T-cell (primary cell): ENCODE measurements around the gene GNG10. TPM values are rescaled to one million over a fixed set of nuclear protein-coding genes. Genes with fewer than 3 reads are reported as not detected.

Experiments
- ATAC-seq, 4 experiments: fragments of 200-7000 bp in 3 of 4; fragments of 150-1000 bp in 1 of 4; cut with Tn5 transposase; replicated peaks in 1 of 4; 1 replicate in 3 of 4; 2 replicates in 1 of 4; pipeline ENCODE4 v1.10.0; 2021; ENCODE audit warnings: moderate library complexity in 3 of 4, mild to moderate bottlenecking in 2 of 4, moderate number of reproducible peaks in 1 of 4
- CTCF ChIA-PET, 2 donors: fragments of 300-600 bp; sonication (Branson Sonifier 250); formaldehyde crosslinking; loops; one replicate each; lab custom pipeline; 2022; ENCODE audit warnings: antibody characterized with exemption in 2 of 2; lab: Charles Lee
- POLR2A ChIA-PET, 2 donors: fragments of 300-600 bp; sonication (Branson Sonifier 250); formaldehyde crosslinking; loops; one replicate each; lab custom pipeline; 2022; ENCODE audit warnings: antibody characterized with exemption in 2 of 2; lab: Charles Lee
- DNase-seq, 35 experiments: peaks; one replicate each; pipeline versions ENCODE4 v3.0.0 to v3.0.0-alpha.2; 2013 to 2023
- H3K27ac ChIP-seq: one replicate; pipeline ENCODE4 v1.5.1; 2013; ENCODE audit warnings: low read length
- H3K27me3 ChIP-seq, 2 experiments: replicated peaks in 1 of 2; 1 replicate in 1 of 2; 2 replicates in 1 of 2; pipeline versions ENCODE4 v1.6.1 to v1.7.0; 2013; ENCODE audit warnings: low read length in 1 of 2, mixed read lengths in 1 of 2; ENCODE audit not compliant: control insufficient read depth in 2 of 2, insufficient read depth in 2 of 2; ENCODE audit errors: extremely low read depth in 1 of 2
- H3K36me3 ChIP-seq, 2 donors: 1 replicate in 1 of 2; 2 replicates in 1 of 2; pipeline versions ENCODE4 v1.6.1 to v1.7.0; 2013; ENCODE audit warnings: low read length in 1 of 2; ENCODE audit not compliant: control insufficient read depth in 2 of 2, insufficient read depth in 1 of 2; ENCODE audit errors: extremely low read depth in 1 of 2
- H3K4me1 ChIP-seq, 2 experiments: 1 replicate in 1 of 2; 2 replicates in 1 of 2; pipeline versions ENCODE4 v1.6.1 to v1.7.0; 2013; ENCODE audit warnings: low read length in 2 of 2, mixed read lengths in 1 of 2; ENCODE audit not compliant: insufficient read depth in 2 of 2, control insufficient read depth in 1 of 2; ENCODE audit errors: extremely low read depth in 1 of 2
- H3K4me3 ChIP-seq, 2 donors: 1 replicate in 1 of 2; 2 replicates in 1 of 2; pipeline versions ENCODE4 v1.5.1 to v1.7.0; 2013; ENCODE audit warnings: mild to moderate bottlenecking in 2 of 2, low read length in 1 of 2, moderate library complexity in 1 of 2; ENCODE audit not compliant: control insufficient read depth in 1 of 2; ENCODE audit errors: extremely low read depth in 1 of 2
- H3K9me3 ChIP-seq: 2 replicates; pipeline ENCODE4 v1.7.0; 2013
- H3K27ac Mint-ChIP-seq, 2 donors: one replicate each; pipeline ENCODE4 v1.8.0; 2020 to 2021; ENCODE audit warnings: mild to moderate bottlenecking in 2 of 2, mixed read lengths in 2 of 2
- H3K27me3 Mint-ChIP-seq, 2 donors: one replicate each; pipeline ENCODE4 v1.8.0; 2021 to 2022; ENCODE audit warnings: mixed read lengths in 2 of 2
- H3K36me3 Mint-ChIP-seq: one replicate; pipeline ENCODE4 v1.8.0; 2021; ENCODE audit warnings: mixed read lengths
- H3K4me1 Mint-ChIP-seq, 3 donors: one replicate each; pipeline ENCODE4 v1.8.0; 2020 to 2022; ENCODE audit warnings: mixed read lengths in 3 of 3, mild to moderate bottlenecking in 1 of 3
- H3K4me3 Mint-ChIP-seq, 3 donors: one replicate each; pipeline ENCODE4 v1.8.0; 2020 to 2022; ENCODE audit warnings: mild to moderate bottlenecking in 3 of 3, mixed read lengths in 3 of 3, moderate library complexity in 3 of 3
- H3K9me3 Mint-ChIP-seq, 3 donors: one replicate each; pipeline ENCODE4 v1.8.0; 2020 to 2022; ENCODE audit warnings: mixed read lengths in 3 of 3
- WGBS: methylation state at CpG from one replicate; pipeline ENCODE4 v1.1.5; 2013; ENCODE audit warnings: missing lambda C conversion rate; ENCODE audit not compliant: insufficient coverage; 5-methylcytosine and 5-hydroxymethylcytosine counted together
- total RNA-seq, 35 experiments: library from RNA in 6 of 35; stranded (reverse) in 6 of 35; fragments of 120-200 nt in 1 of 35; gene quantifications; one replicate each; pipeline versions ENCODE4 v1.2.1 to v1.2.4 and lab custom pipeline; 2013 to 2026

The GNG10 gene
- total RNA-seq, 5 donors from 2014 or later (not counting 1 experiment from before 2014, with no cell fraction given) = 6.1 to 11.7 (median 7.7) TPM

DNA sequence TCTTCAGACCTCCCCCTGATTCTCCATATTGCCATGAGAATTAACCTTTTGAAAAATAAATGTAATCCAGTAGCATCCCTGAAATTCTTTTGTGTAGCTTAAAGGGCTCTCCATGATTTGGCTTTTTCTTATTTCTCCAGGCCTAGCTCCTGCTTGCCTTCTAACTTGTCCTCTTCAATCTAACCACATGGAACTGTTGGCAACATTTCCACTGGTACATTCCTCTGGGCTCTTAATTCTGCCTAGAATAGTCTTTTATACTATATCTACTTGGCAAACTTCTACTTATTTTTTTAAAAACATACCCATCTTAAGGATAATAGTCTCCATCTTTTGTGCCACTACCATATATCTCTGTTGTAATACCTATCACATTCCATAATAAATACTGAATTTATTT lies 54.1 kb downstream of the GNG10 start:
- no peaks in the 10 kb centered on the region for H3K9me3 Mint-ChIP-seq
- ATAC-seq (no peak), DNase-seq (no peak)
- Histone ChIP-seq H3K27ac (no peak overlapping the region), H3K4me3 (no peak overlapping the region), H3K4me1 (no peaks in the 10 kb centered on the region), H3K27me3 (no peaks in the 10 kb centered on the region), H3K36me3 (no peaks in the 10 kb centered on the region), H3K9me3 (no peaks in the 10 kb centered on the region)
- H3K36me3 Mint-ChIP-seq = peaks cover 5% of the 10 kb centered on the region
- H3K4me1 Mint-ChIP-seq = no peaks in the 10 kb centered on the region
- H3K27ac Mint-ChIP-seq = no peak overlapping the region
- no peaks in the 10 kb centered on the region for H3K27me3 Mint-ChIP-seq
- CTCF ChIA-PET = no interaction called here
- H3K4me3 Mint-ChIP-seq = no peak overlapping the region
- POLR2A ChIA-PET = no interaction called here

DNA sequence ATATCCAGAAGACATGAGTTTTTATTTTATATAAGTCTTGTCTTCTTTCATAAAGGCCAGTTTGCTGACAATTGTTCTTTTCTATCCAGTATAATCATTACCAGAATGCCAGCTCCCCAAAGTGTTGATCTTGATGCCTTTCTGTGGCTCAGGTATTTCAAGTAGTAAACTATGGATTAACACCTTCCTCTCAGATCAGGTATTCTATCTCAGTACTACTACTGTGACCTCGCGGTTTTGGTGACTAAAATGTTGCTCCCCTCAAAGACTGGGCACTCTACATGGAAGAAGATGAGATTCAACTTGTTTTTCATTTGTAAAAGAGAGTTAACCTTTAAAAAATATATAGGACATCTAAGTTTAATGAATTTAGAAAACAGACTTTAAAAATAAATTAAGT lies 58.1 kb downstream of the GNG10 start:
- H3K27ac ChIP-seq = no peak overlapping the region
- no peaks in the 10 kb centered on the region for H3K9me3 ChIP-seq
- Mint-ChIP-seq H3K36me3 (peaks cover 9% of the 10 kb centered on the region), H3K4me3 (no peak overlapping the region), H3K27me3 (no peaks in the 10 kb centered on the region), H3K9me3 (no peaks in the 10 kb centered on the region), H3K4me1 (no peaks in the 10 kb centered on the region), H3K27ac (no peak overlapping the region)
- POLR2A ChIA-PET = no interaction called here
- H3K4me1 ChIP-seq = no peaks in the 10 kb centered on the region
- no CpG with 5 or more reads among the region's 2 CpGs for whole genome bisulfite sequencing
- no peak overlapping the region for H3K4me3 ChIP-seq
- DNase-seq (no peak), ATAC-seq (no peak)
- no peaks in the 10 kb centered on the region for H3K27me3 ChIP-seq
- no peaks in the 10 kb centered on the region for H3K36me3 ChIP-seq
- CTCF ChIA-PET = no interaction called here

Other genes starting within 250 kb of the GNG10 start
- gene ECPAS, start 177.2 kb upstream of the GNG10 start, total RNA-seq = 10 to 100 TPM; 50.5 to 67.1 (median 63.1) TPM
- 10 to 100 TPM; 13.5 to 21.5 (median 16.5) TPM for gene ZNF483, start 136.4 kb upstream of the GNG10 start, total RNA-seq
- gene PTGR1, start 62.0 kb upstream of the GNG10 start, total RNA-seq = 1 to 10 TPM in 1 of 5 donors, under 1 TPM in 2, not detected in 2; 0.30 to 1.9 (median 0.38) TPM
- gene DNAJC25, start 30.3 kb upstream of the GNG10 start, total RNA-seq = 1 to 10 TPM; 2.8 to 5.1 (median 3.6) TPM
- not detected for gene SHOC1, start 133.3 kb downstream of the GNG10 start, total RNA-seq
- gene UGCG, start 235.2 kb downstream of the GNG10 start, total RNA-seq = 10 to 100 TPM; 20.1 to 41.6 (median 24.1) TPM